GM12878 (cell line): ENCODE results near the gene ATP13A2. TPM values are rescaled to one million over a fixed set of nuclear protein-coding genes. Genes with fewer than 3 reads are reported as not detected.

ENCODE experiments used
- ATAC-seq: fragments of 200-7000 bp; cut with Tn5 transposase; 3 replicates; pipeline ENCODE4 v1.9.1; 2020; ENCODE audit warnings: mild to moderate bottlenecking, moderate library complexity
- BruUV-seq: library from RNA; stranded (reverse); fragments of 400-500 nt; replicated peaks from 2 replicates; lab custom pipeline; 2021; lab: Mats Ljungman, UMichigan
- CTCF ChIA-PET: fragments of 300-600 bp; sonication (Branson Sonifier 250); formaldehyde crosslinking; extraction: SDS; loops from one replicate; lab custom pipeline; 2021; ENCODE audit warnings: inconsistent platforms; lab: Yijun Ruan, JAX
- POLR2A ChIA-PET: fragments of 350-600 bp; formaldehyde crosslinking; extraction: SDS; loops from one replicate; lab custom pipeline; 2021; ENCODE audit warnings: inconsistent platforms; lab: Charles Lee
- RAD21 ChIA-PET: fragments of 300-600 bp; sonication (Branson Sonifier 250); formaldehyde crosslinking; loops from one replicate; lab custom pipeline; 2023; ENCODE audit warnings: antibody characterized with exemption; ENCODE audit not compliant: unreplicated experiment; lab: Charles Lee
- SMC1A ChIA-PET: fragments of 300-600 bp; sonication (Branson Sonifier 250); formaldehyde crosslinking; loops from one replicate; lab custom pipeline; 2023; ENCODE audit not compliant: unreplicated experiment, uncharacterized antibody; lab: Charles Lee
- DNase-seq: peaks from one replicate; pipeline ENCODE4 v3.0.0-alpha.2; 2011; ENCODE audit warnings: low read depth, low spot score
- FAIRE-seq: peaks from 3 replicates; lab custom pipeline; 2011; peaks lifted over from hg19 to GRCh38; lab: Jason Lieb, UNC
- H2AFZ ChIP-seq: 2 replicates; pipeline ENCODE4 v1.6.0; 2011; ENCODE audit warnings: low read depth, low read length, control low read depth; ENCODE audit not compliant: control insufficient read depth
- H3K27ac ChIP-seq: 2 replicates; pipeline ENCODE4 v1.5.1; 2011; ENCODE audit warnings: control low read depth; ENCODE audit not compliant: control insufficient read depth, insufficient read depth
- H3K27me3 ChIP-seq, 2 experiments: replicated peaks in 1 of 2; 2 replicates each; pipeline versions ENCODE4 v1.6.0 to v1.6.1; 2011; ENCODE audit warnings: low read length in 1 of 2; ENCODE audit not compliant: control insufficient read depth in 2 of 2, insufficient read depth in 2 of 2
- H3K36me3 ChIP-seq, 2 experiments: 2 replicates each; pipeline ENCODE4 v1.5.1; 2011; ENCODE audit warnings: low read length in 1 of 2; ENCODE audit not compliant: control insufficient read depth in 2 of 2, insufficient read depth in 2 of 2
- H3K4me1 ChIP-seq: 2 replicates; pipeline ENCODE4 v1.6.1; 2011; ENCODE audit warnings: mild to moderate bottlenecking, low read length, moderate library complexity, mixed read lengths; ENCODE audit not compliant: control insufficient read depth, insufficient read depth
- H3K4me2 ChIP-seq: 2 replicates; pipeline ENCODE4 v1.6.0; 2011; ENCODE audit warnings: control low read depth; ENCODE audit not compliant: control insufficient read depth, insufficient read depth
- H3K4me3 ChIP-seq: fragments of 200-600 bp; sonication (generic); 2 replicates; pipeline ENCODE4 v1.5.1; 2016
- H3K79me2 ChIP-seq: 2 replicates; pipeline ENCODE4 v1.6.0; 2011; ENCODE audit warnings: low read length; ENCODE audit not compliant: control insufficient read depth, insufficient read depth
- H3K9ac ChIP-seq: 2 replicates; pipeline ENCODE4 v1.8.0; 2011; ENCODE audit warnings: low read length, control low read depth, mixed read lengths; ENCODE audit not compliant: control insufficient read depth, insufficient read depth
- H3K9me3 ChIP-seq: replicated peaks from 3 replicates; pipeline ENCODE4 v1.5.1; 2011; ENCODE audit warnings: mild to moderate bottlenecking, low read length; ENCODE audit not compliant: control insufficient read depth, insufficient read depth
- H4K20me1 ChIP-seq: 2 replicates; pipeline ENCODE4 v1.6.0; 2011; ENCODE audit not compliant: control insufficient read depth, insufficient read depth
- ASH2L ChIP-seq: fragments of 300-600, 200-600 bp; sonication (generic); IDR thresholded peaks from 2 replicates; pipeline ENCODE4 v1.6.1; 2017; ENCODE audit warnings: low read depth, mild to moderate bottlenecking, borderline replicate concordance
- BACH1 ChIP-seq: fragments of 450-650 bp; IDR thresholded peaks from 2 replicates; pipeline ENCODE4 v1.6.1; 2017; ENCODE audit warnings: mild to moderate bottlenecking, borderline replicate concordance
- CHD2 ChIP-seq: IDR thresholded peaks from 2 replicates; pipeline ENCODE4 v1.6.1; 2011; ENCODE audit warnings: low read depth, low read length, improper control_type of control experiment, borderline replicate concordance
- FOS ChIP-seq: IDR thresholded peaks from 3 replicates; pipeline ENCODE4 v1.6.1; 2011; ENCODE audit warnings: borderline replicate concordance; ENCODE audit not compliant: insufficient read length; ENCODE audit errors: extremely low read depth
- JUNB ChIP-seq: IDR thresholded peaks from 2 replicates; pipeline ENCODE4 v1.6.1; 2016; ENCODE audit warnings: antibody characterized with exemption, mild to moderate bottlenecking
- MEF2B ChIP-seq: fragments of 450-650 bp; IDR thresholded peaks from 2 replicates; pipeline ENCODE4 v1.6.1; 2018; ENCODE audit warnings: mild to moderate bottlenecking, moderate library complexity; ENCODE audit not compliant: partially characterized antibody, poor library complexity, severe bottlenecking
- SMAD5 ChIP-seq: IDR thresholded peaks from 2 replicates; pipeline ENCODE4 v1.6.1; 2016; ENCODE audit warnings: antibody characterized with exemption, low read depth
- SUZ12 ChIP-seq: fragments of 200-600 bp; sonication (generic); IDR thresholded peaks from one replicate; pipeline ENCODE4 v1.6.1; 2018; ENCODE audit warnings: antibody characterized with exemption, mild to moderate bottlenecking; ENCODE audit not compliant: unreplicated experiment
- WGBS: methylation state at CpG from one replicate; pipeline ENCODE4 v1.1.6; 2016; ENCODE audit warnings: low lambda C conversion rate; ENCODE audit not compliant: insufficient replicate concordance, insufficient coverage; ENCODE audit errors: missing lambda C conversion rate; 5-methylcytosine and 5-hydroxymethylcytosine counted together
- in situ Hi-C: fragments of 300-500 bp; cut with MboI; formaldehyde crosslinking; loops from 9 replicates; pipeline ENCODE4 v1.14.3; 2018; ENCODE audit warnings: mixed read lengths
- intact Hi-C: fragments of 100-400 bp; cut with micrococcal nuclease; formaldehyde crosslinking; loops from one replicate; pipeline ENCODE4 v1.14.2; 2022; ENCODE audit not compliant: unreplicated experiment
- polyA plus RNA-seq, 11 experiments: library from polyadenylated mRNA; depleted of rRNA in 4 of 11; unstranded in 6 of 11; stranded (reverse) in 5 of 11; fragments of >200 nt; fragmentation: Nextera tagmentation in 4 of 11; fragmentation: Illumina TruSeq in 1 of 11; extraction: Ambion mirVana in 4 of 11; extraction: Trizol in 1 of 11; gene quantifications; 1 replicate in 1 of 11; 2 replicates in 10 of 11; pipeline versions ENCODE4 v1.2.1 to v1.2.3, GENCODE V29; 2011 to 2016; ENCODE audit warnings: inconsistent platforms in 2 of 11, missing spikeins in 2 of 11, low read depth in 1 of 11
- total RNA-seq, 4 experiments: library from RNA; depleted of rRNA in 3 of 4; stranded (reverse); fragments of >200 nt in 3 of 4; fragmentation: Illumina TruSeq in 1 of 4; extraction: Trizol in 1 of 4; gene quantifications; 2 replicates each; pipeline versions ENCODE4 v1.2.1 to v1.2.3, GENCODE V29; 2013 to 2021
- TF ChIP-seq, protein P1 (sequence below): IDR thresholded peaks from 2 replicates; pipeline ENCODE4 v1.6.1; 2012; ENCODE audit warnings: low read depth, low read length, improper control_type of control experiment
- TF ChIP-seq, protein P2 (sequence below): fragments of 450-650 bp; IDR thresholded peaks from 2 replicates; pipeline ENCODE4 v1.6.1; 2016; ENCODE audit warnings: mild to moderate bottlenecking
- TF ChIP-seq, protein P3 (sequence below): fragments of 450-650 bp; IDR thresholded peaks from 2 replicates; pipeline ENCODE4 v1.6.1; 2017; ENCODE audit warnings: mild to moderate bottlenecking, moderate library complexity

The ATP13A2 gene
- total and polyA plus RNA-seq, 10 of the 15 experiments (the other 5 are each of a cell fraction or from before 2014, with no cell fraction given), result 0.24 to 30.5 (median 8.0) TPM

DNA sequence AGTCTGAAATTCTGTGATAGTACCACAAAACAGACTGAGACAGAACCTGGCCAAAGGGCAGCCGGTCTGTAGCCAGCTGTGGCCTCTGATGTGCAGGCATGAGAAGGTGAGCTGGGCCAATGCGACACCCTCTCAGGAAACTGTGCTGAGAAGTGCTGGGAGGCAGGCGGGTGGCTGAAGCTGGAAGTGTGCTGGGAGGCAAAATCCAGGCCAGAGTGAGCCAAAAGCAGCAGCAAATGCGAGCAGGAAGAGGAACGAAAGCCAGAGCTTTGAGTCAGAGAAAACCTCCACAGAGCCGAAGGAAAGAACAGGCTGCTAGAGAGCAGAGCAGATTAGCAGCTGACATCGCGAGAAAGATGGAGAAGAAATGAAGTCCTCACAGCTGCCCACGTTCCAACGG is 10.2 kb upstream of the ATP13A2 start:
- no peaks in the 10 kb centered on the region for H3K9me3 ChIP-seq
- intact Hi-C loops (no loop called here), in situ Hi-C loops (no loop called here)
- peaks cover 34% of the 10 kb centered on the region for H3K4me1 ChIP-seq
- H3K79me2 ChIP-seq, result no peaks in the 10 kb centered on the region
- ATAC-seq (no peak), DNase-seq (no peak), FAIRE-seq (no peak)
- H3K9ac ChIP-seq, result no peak overlapping the region
- ChIA-PET SMC1A (interaction anchor here (1.5 to 2.0 kb wide), 2 partner anchors 11 to 12 kb away, joined by 5 read pairs; no protein-coding TSS in a partner anchor), CTCF (interaction anchor here (0.7 to 1.2 kb wide), 3 partner anchors 18 to 25 kb away, joined by 4 to 5 read pairs (median 5); no protein-coding TSS in a partner anchor), POLR2A (interaction anchor here (0.5 kb wide), 1 partner anchor 9 kb away, joined by 3 read pairs; no protein-coding TSS in a partner anchor), RAD21 (no interaction called here)
- 95% methylated on average over 10 of the region's 10 CpGs for WGBS
- TF ChIP-seq, protein P1, sequence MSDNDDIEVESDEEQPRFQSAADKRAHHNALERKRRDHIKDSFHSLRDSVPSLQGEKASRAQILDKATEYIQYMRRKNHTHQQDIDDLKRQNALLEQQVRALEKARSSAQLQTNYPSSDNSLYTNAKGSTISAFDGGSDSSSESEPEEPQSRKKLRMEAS, result no peak
- TF ChIP-seq CHD2, result no peak
- H3K4me2 ChIP-seq, result no peak overlapping the region
- no peaks in the 10 kb centered on the region for H4K20me1 ChIP-seq
- H2AFZ ChIP-seq, result no peak overlapping the region
- H3K27ac ChIP-seq, result no peak overlapping the region
- H3K4me3 ChIP-seq, result no peak overlapping the region
- BruUV-seq, result no TSS peak
- H3K36me3 ChIP-seq, result peaks cover 27 to 44% of the 10 kb centered on the region in 2 experiments
- H3K27me3 ChIP-seq, result no peaks in the 10 kb centered on the region

DNA sequence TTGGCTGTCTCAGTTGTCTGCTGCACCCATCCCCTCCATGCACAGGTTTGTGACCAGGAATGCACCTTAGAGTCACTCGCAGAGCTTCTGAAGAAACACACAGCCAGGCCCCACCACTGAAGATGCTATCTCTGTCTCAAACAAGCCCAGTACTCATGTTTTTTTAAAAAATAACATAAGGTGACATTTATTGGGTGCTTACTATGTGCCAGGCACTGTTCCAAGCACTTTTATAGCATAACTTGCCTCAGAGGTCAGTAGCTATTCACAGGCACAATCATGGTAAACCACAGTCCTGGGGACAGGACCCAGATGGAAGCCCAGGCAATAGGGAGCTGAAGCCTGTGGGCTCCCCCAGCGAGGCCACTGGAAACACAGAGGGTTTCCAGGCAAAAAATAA is 8.8 kb upstream of the ATP13A2 start:
- 94% methylated on average over 2 of the region's 2 CpGs for WGBS
- FAIRE-seq, result no peak
- no TSS peak for BruUV-seq
- ChIA-PET RAD21 (no interaction called here), SMC1A (no interaction called here), POLR2A (no interaction called here), CTCF (interaction anchor here (1.3 kb wide), 1 partner anchor 21 kb away, joined by 3 read pairs; no protein-coding TSS in a partner anchor)
- H4K20me1 ChIP-seq, result no peaks in the 10 kb centered on the region
- H3K27me3 ChIP-seq, result no peaks in the 10 kb centered on the region
- H3K4me2 ChIP-seq, result no peak overlapping the region
- DNase-seq, result no peak
- H3K27ac ChIP-seq, result no peak overlapping the region
- in situ Hi-C loops, result no loop called here
- intact Hi-C loops, result no loop called here
- peaks cover 24 to 42% of the 10 kb centered on the region in 2 experiments for H3K36me3 ChIP-seq
- no peak for ATAC-seq
- no peak overlapping the region for H3K4me3 ChIP-seq
- no peaks in the 10 kb centered on the region for H3K9me3 ChIP-seq
- no peak overlapping the region for H3K9ac ChIP-seq
- peaks cover 34% of the 10 kb centered on the region for H3K4me1 ChIP-seq
- no peaks in the 10 kb centered on the region for H3K79me2 ChIP-seq
- no peak overlapping the region for H2AFZ ChIP-seq
- TF ChIP-seq, protein P2, sequence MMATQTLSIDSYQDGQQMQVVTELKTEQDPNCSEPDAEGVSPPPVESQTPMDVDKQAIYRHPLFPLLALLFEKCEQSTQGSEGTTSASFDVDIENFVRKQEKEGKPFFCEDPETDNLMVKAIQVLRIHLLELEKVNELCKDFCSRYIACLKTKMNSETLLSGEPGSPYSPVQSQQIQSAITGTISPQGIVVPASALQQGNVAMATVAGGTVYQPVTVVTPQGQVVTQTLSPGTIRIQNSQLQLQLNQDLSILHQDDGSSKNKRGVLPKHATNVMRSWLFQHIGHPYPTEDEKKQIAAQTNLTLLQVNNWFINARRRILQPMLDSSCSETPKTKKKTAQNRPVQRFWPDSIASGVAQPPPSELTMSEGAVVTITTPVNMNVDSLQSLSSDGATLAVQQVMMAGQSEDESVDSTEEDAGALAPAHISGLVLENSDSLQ, result no peak
- TF ChIP-seq FOS (no peak), SUZ12 (no peak), SMAD5 (no peak), JUNB (no peak), ASH2L (no peak), BACH1 (no peak), MEF2B (no peak)
- TF ChIP-seq, protein P3, sequence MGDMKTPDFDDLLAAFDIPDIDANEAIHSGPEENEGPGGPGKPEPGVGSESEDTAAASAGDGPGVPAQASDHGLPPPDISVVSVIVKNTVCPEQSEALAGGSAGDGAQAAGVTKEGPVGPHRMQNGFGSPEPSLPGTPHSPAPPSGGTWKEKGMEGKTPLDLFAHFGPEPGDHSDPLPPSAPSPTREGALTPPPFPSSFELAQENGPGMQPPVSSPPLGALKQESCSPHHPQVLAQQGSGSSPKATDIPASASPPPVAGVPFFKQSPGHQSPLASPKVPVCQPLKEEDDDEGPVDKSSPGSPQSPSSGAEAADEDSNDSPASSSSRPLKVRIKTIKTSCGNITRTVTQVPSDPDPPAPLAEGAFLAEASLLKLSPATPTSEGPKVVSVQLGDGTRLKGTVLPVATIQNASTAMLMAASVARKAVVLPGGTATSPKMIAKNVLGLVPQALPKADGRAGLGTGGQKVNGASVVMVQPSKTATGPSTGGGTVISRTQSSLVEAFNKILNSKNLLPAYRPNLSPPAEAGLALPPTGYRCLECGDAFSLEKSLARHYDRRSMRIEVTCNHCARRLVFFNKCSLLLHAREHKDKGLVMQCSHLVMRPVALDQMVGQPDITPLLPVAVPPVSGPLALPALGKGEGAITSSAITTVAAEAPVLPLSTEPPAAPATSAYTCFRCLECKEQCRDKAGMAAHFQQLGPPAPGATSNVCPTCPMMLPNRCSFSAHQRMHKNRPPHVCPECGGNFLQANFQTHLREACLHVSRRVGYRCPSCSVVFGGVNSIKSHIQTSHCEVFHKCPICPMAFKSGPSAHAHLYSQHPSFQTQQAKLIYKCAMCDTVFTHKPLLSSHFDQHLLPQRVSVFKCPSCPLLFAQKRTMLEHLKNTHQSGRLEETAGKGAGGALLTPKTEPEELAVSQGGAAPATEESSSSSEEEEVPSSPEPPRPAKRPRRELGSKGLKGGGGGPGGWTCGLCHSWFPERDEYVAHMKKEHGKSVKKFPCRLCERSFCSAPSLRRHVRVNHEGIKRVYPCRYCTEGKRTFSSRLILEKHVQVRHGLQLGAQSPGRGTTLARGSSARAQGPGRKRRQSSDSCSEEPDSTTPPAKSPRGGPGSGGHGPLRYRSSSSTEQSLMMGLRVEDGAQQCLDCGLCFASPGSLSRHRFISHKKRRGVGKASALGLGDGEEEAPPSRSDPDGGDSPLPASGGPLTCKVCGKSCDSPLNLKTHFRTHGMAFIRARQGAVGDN, result no peak
